Keratinocyte (primary cell): ENCODE data around the gene NPIPB8. TPM values are rescaled to one million over a fixed set of nuclear protein-coding genes. Genes with fewer than 3 reads are reported as not detected.
"Not testable (repeated sequence)": the region's sequence is repeated elsewhere in the genome, so short reads cannot be mapped to it uniquely, and the experiment has no call there.

Experiments
- DNase-seq: peaks from one replicate; pipeline ENCODE4 v3.0.0-alpha.2; 2011; ENCODE audit warnings: low read depth, missing footprints, low spot score
- FAIRE-seq: peaks from 2 replicates; lab custom pipeline; 2011; peaks lifted over from hg19 to GRCh38; lab: Jason Lieb, UNC
- H2AFZ ChIP-seq: 2 replicates; pipeline ENCODE4 v1.6.0; 2012; ENCODE audit warnings: low read length, control low read depth, inconsistent platforms; ENCODE audit not compliant: control insufficient read depth
- H3K27ac ChIP-seq: 2 replicates; pipeline ENCODE4 v1.5.1; 2011; ENCODE audit warnings: low read length; ENCODE audit not compliant: control insufficient read depth, insufficient read depth
- H3K27me3 ChIP-seq: 3 replicates; pipeline ENCODE4 v1.6.0; 2011; ENCODE audit warnings: low read length; ENCODE audit not compliant: control insufficient read depth, insufficient read depth; ENCODE audit errors: extremely low read depth
- H3K36me3 ChIP-seq, 2 experiments: 2 replicates in 1 of 2; 3 replicates in 1 of 2; pipeline ENCODE4 v1.5.1; 2011; ENCODE audit warnings: low read length in 2 of 2, mild to moderate bottlenecking in 1 of 2; ENCODE audit not compliant: control insufficient read depth in 2 of 2, insufficient read depth in 2 of 2; ENCODE audit errors: extremely low read depth in 1 of 2
- H3K4me1 ChIP-seq: 3 replicates; pipeline ENCODE4 v1.5.1; 2011; ENCODE audit warnings: low read length; ENCODE audit not compliant: control insufficient read depth, insufficient read depth; ENCODE audit errors: extremely low read depth
- H3K4me2 ChIP-seq: 3 replicates; pipeline ENCODE4 v1.6.0; 2011; ENCODE audit warnings: low read depth, low read length; ENCODE audit not compliant: control insufficient read depth, insufficient read depth; ENCODE audit errors: extremely low read depth
- H3K4me3 ChIP-seq, 3 experiments: fragments of 200-600 bp in 1 of 3; sonication (generic) in 1 of 3; 2 replicates in 2 of 3; 3 replicates in 1 of 3; pipeline ENCODE4 v1.5.1; 2011 to 2016; ENCODE audit warnings: low read length in 3 of 3, mild to moderate bottlenecking in 3 of 3, control low read depth in 2 of 3, inconsistent platforms in 1 of 3, low read depth in 1 of 3, mixed read lengths in 1 of 3, mixed run types in 1 of 3, moderate library complexity in 1 of 3; ENCODE audit not compliant: control insufficient read depth in 2 of 3, insufficient read depth in 2 of 3; ENCODE audit errors: extremely low read depth in 1 of 3
- H3K79me2 ChIP-seq: 2 replicates; pipeline ENCODE4 v1.6.0; 2012; ENCODE audit warnings: low read length; ENCODE audit not compliant: control insufficient read depth, insufficient read depth
- H3K9ac ChIP-seq: 3 replicates; pipeline ENCODE4 v1.6.0; 2011; ENCODE audit warnings: low read length; ENCODE audit not compliant: control insufficient read depth, insufficient read depth; ENCODE audit errors: extremely low read depth
- H3K9me1 ChIP-seq: 3 replicates; pipeline ENCODE4 v1.6.0; 2011; ENCODE audit warnings: low read length; ENCODE audit not compliant: control insufficient read depth, insufficient read depth; ENCODE audit errors: extremely low read depth
- H3K9me3 ChIP-seq: 2 replicates; pipeline ENCODE4 v1.5.1; 2012; ENCODE audit warnings: low read depth, low read length; ENCODE audit not compliant: control insufficient read depth
- H4K20me1 ChIP-seq: 3 replicates; pipeline ENCODE4 v1.6.0; 2011; ENCODE audit warnings: low read length; ENCODE audit not compliant: control insufficient read depth, insufficient read depth; ENCODE audit errors: extremely low read depth
- EZH2 ChIP-seq: IDR thresholded peaks from one replicate; pipeline ENCODE4 v1.6.1; 2012; ENCODE audit warnings: inconsistent platforms, mild to moderate bottlenecking, low read length, moderate library complexity
- dilution Hi-C: fragments of 300-500 bp; cut with MboI; formaldehyde crosslinking; loops from one replicate; pipeline ENCODE4 v1.7.0; 2020; ENCODE audit warnings: low sequenced_read_pairs; ENCODE audit not compliant: extremely low pct_ligation_motif_present
- polyA plus RNA-seq, 5 experiments: library from polyadenylated mRNA; depleted of rRNA in 3 of 5; stranded (reverse) in 3 of 5; stranded (forward) in 1 of 5; unstranded in 1 of 5; fragments of >200 nt; gene quantifications; 1 replicate in 1 of 5; 2 replicates in 3 of 5; 3 replicates in 1 of 5; pipeline versions ENCODE4 v1.2.1 to v1.2.3, GENCODE V29; 2011 to 2012; ENCODE audit warnings: missing spikeins in 2 of 5, low read depth in 1 of 5, low replicate concordance in 1 of 5
- TF ChIP-seq, protein P1 (sequence below), 3 experiments: IDR thresholded peaks in 1 of 3; conservative IDR thresholded peaks in 1 of 3; optimal IDR thresholded peaks in 1 of 3; 2 replicates in 2 of 3; 3 replicates in 1 of 3; pipeline versions ENCODE3 to v1.5.1; 2011; ENCODE audit warnings: low read length in 3 of 3, mild to moderate bottlenecking in 3 of 3, moderate library complexity in 2 of 3, control low read depth in 1 of 3, inconsistent platforms in 1 of 3; ENCODE audit not compliant: insufficient read depth in 2 of 3; ENCODE audit errors: extremely low read depth in 1 of 3

NPIPB8 gene
- polyA plus RNA-seq, 1 donor (not counting 4 experiments of a cell fraction or from before 2014, with no cell fraction given): 0.41 TPM

- no peaks in the 10 kb centered on the region for H3K9me1 ChIP-seq
- H2AFZ ChIP-seq: no peak overlapping the region
- H3K9ac ChIP-seq: no peak overlapping the region
- no peak for FAIRE-seq
- H3K36me3 ChIP-seq: no peaks in the 10 kb centered on the region
- H3K4me2 ChIP-seq: no peak overlapping the region
- no peaks in the 10 kb centered on the region for H4K20me1 ChIP-seq
- dilution Hi-C loops: no loop called here
- H3K9me3 ChIP-seq: no peaks in the 10 kb centered on the region
- H3K27ac ChIP-seq: no peak overlapping the region
- H3K4me3 ChIP-seq: no peak overlapping the region
- TF ChIP-seq, protein P1, sequence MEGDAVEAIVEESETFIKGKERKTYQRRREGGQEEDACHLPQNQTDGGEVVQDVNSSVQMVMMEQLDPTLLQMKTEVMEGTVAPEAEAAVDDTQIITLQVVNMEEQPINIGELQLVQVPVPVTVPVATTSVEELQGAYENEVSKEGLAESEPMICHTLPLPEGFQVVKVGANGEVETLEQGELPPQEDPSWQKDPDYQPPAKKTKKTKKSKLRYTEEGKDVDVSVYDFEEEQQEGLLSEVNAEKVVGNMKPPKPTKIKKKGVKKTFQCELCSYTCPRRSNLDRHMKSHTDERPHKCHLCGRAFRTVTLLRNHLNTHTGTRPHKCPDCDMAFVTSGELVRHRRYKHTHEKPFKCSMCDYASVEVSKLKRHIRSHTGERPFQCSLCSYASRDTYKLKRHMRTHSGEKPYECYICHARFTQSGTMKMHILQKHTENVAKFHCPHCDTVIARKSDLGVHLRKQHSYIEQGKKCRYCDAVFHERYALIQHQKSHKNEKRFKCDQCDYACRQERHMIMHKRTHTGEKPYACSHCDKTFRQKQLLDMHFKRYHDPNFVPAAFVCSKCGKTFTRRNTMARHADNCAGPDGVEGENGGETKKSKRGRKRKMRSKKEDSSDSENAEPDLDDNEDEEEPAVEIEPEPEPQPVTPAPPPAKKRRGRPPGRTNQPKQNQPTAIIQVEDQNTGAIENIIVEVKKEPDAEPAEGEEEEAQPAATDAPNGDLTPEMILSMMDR (optimal IDR thresholded peaks at IDR 0.05 in 1 of 3, IDR thresholded peaks at IDR 0.05 in 1 of 3, conservative IDR thresholded peaks at IDR 0.05 in 1 of 3; ENCODE audit: extremely low read depth in 1 of 3, insufficient read depth in 2 of 3, low read length in 3 of 3): no peak
- TF ChIP-seq EZH2: no peak
- H3K27me3 ChIP-seq: no peaks in the 10 kb centered on the region
- DNase-seq: no peak
- H3K79me2 ChIP-seq: no peaks in the 10 kb centered on the region
- peaks cover 3% of the 10 kb centered on the region for H3K4me1 ChIP-seq
Observed at GRCh38 chr16:28616636-28617035, 21.2 kb upstream of the NPIPB8 start.

- Histone ChIP-seq H2AFZ (no peak overlapping the region), H3K9me3 (no peaks in the 10 kb centered on the region), H3K9ac (no peak overlapping the region), H3K4me1 (peaks cover 3% of the 10 kb centered on the region), H3K36me3 (no peaks in the 10 kb centered on the region), H3K9me1 (no peaks in the 10 kb centered on the region), H4K20me1 (no peaks in the 10 kb centered on the region), H3K4me3 (no peak overlapping the region), H3K79me2 (no peaks in the 10 kb centered on the region), H3K27ac (no peak overlapping the region), H3K4me2 (no peak overlapping the region), H3K27me3 (no peaks in the 10 kb centered on the region)
- DNase-seq (no peak), FAIRE-seq (no peak)
- TF ChIP-seq, protein P1 (optimal IDR thresholded peaks at IDR 0.05 in 1 of 3, IDR thresholded peaks at IDR 0.05 in 1 of 3, conservative IDR thresholded peaks at IDR 0.05 in 1 of 3; ENCODE audit: extremely low read depth in 1 of 3, insufficient read depth in 2 of 3, low read length in 3 of 3): no peak
- TF ChIP-seq EZH2: no peak
- dilution Hi-C loops: no loop called here
Observed at GRCh38 chr16:28617874-28618273, 20.0 kb upstream of the NPIPB8 start.

DNA sequence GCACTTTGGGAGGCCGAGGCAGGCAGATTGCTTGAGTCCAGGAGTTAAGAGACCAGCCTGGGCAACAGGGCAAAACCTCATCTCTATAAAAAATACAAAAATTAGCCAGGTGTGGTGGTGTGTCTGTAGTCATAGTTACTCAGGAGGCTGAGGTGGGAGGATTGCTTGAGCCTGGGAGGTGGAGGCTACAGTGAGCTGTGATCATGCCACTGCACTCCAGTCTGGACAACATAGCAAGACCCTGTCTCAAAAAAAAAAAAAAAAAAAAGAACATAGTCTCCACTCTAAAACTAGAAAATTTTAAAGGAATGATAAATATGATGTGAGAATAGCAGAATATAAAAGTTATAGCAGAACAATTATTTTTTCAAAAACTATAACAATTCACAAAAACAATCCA, 17.5 kb upstream of the NPIPB8 start:
- H2AFZ ChIP-seq, H3K36me3 ChIP-seq, H3K4me1 ChIP-seq, H3K27ac ChIP-seq, FAIRE-seq, H3K9me3 ChIP-seq, H3K9ac ChIP-seq, H3K4me2 ChIP-seq, H3K79me2 ChIP-seq, H4K20me1 ChIP-seq, H3K9me1 ChIP-seq, H3K4me3 ChIP-seq, H3K27me3 ChIP-seq, dilution Hi-C loops, DNase-seq: not testable (repeated sequence)
